GM18870 (cell line): ENCODE data around the gene MED1.
A peak's percentile ranks its signal among the peaks of the same experiment; 100 is the strongest.
"Not testable (repeated sequence)": the region's sequence is repeated elsewhere in the genome, so short reads cannot be mapped to it uniquely, and the experiment has no call there.

Source experiments
- ATAC-seq: cut with Tn5 transposase; IDR thresholded peaks from one replicate; pipeline ENCODE4 v1.9.1; 2021; ENCODE audit warnings: moderate library complexity; ENCODE audit not compliant: unreplicated experiment

MED1 gene, protein sequence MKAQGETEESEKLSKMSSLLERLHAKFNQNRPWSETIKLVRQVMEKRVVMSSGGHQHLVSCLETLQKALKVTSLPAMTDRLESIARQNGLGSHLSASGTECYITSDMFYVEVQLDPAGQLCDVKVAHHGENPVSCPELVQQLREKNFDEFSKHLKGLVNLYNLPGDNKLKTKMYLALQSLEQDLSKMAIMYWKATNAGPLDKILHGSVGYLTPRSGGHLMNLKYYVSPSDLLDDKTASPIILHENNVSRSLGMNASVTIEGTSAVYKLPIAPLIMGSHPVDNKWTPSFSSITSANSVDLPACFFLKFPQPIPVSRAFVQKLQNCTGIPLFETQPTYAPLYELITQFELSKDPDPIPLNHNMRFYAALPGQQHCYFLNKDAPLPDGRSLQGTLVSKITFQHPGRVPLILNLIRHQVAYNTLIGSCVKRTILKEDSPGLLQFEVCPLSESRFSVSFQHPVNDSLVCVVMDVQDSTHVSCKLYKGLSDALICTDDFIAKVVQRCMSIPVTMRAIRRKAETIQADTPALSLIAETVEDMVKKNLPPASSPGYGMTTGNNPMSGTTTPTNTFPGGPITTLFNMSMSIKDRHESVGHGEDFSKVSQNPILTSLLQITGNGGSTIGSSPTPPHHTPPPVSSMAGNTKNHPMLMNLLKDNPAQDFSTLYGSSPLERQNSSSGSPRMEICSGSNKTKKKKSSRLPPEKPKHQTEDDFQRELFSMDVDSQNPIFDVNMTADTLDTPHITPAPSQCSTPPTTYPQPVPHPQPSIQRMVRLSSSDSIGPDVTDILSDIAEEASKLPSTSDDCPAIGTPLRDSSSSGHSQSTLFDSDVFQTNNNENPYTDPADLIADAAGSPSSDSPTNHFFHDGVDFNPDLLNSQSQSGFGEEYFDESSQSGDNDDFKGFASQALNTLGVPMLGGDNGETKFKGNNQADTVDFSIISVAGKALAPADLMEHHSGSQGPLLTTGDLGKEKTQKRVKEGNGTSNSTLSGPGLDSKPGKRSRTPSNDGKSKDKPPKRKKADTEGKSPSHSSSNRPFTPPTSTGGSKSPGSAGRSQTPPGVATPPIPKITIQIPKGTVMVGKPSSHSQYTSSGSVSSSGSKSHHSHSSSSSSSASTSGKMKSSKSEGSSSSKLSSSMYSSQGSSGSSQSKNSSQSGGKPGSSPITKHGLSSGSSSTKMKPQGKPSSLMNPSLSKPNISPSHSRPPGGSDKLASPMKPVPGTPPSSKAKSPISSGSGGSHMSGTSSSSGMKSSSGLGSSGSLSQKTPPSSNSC (N-terminal part only)

DNA sequence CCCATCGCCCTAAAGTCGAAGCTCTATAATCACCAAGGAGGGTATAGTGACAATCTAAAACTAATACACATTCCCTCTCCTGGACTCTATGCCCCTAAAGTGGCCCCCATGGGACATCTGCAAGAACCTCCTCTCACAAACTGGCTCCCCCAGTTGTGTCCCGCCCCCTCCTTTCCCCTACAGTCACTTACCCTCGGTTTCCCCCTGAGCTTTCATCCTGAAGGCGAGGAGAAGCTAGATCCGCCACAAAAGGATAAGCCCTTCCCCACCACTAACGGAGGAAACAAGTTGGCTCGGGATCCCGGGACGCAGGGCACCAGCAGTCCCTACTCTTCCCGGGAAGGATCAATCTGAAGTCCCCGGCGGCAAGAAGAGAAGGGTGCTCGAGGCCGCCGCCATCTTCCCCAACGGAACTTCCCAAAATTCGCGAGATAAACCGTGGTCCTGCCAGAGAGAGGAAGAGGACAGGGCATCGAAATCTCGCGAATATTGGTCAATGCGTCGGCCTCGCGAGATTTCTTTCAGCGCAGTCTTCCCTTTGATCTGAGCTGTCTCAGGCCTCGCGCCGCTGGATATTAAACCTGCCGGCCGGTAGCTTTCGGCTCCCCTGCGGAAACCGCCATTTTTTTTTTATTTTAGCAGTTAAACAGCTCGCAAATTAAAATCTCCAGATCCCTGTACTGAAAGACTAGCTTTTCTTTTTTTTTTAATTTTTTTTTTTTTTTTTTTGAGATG, at the start of gene MED1:
Gene MED1 (minus strand): TSS at position 417 of the 735 bp plus-strand sequence. CDS start 201 bp downstream, at position 216.
- peak; percentile 68 for ATAC-seq

DNA sequence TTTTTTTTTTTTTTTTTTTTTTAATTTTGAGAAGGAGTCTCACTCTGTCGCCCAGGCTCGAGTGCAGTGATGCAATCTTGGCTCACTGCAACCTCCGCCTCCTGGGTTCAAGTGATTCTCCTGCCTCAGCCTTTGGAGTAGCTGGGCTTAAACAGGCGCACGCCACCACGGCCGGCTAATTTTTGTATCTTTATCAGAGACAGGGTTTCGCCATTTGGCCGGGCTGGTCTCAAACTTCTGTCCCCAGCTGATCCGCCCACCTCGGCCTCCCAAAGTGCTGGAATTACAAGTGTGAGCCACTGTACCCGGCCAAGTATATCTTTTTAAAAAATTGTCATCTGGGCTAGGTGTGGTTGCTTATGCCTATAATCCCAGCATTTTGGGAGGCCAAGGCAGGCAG, 45.9 kb upstream of the MED1 start:
- ATAC-seq, result not testable (repeated sequence)

DNA sequence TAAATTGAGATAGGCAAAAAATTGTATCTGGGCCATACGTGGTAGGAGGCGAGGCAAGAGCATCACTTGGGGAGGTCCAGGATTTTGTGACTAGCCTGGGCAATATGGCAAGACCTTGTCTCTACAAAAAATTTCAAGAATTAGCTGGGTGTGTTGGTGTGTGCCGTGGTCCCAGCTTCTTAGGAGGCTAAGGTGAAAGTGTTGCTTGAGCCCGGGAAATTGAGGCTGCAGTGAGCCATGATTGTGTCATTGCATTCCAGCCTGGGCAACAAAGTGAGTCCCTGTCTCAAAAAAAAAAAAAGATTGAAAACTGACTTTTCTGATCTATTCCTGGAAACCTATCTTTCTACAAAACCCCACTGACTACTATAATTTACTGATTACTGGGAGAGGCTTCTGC, 36.9 kb upstream of the MED1 start:
- ATAC-seq, result no peak

DNA sequence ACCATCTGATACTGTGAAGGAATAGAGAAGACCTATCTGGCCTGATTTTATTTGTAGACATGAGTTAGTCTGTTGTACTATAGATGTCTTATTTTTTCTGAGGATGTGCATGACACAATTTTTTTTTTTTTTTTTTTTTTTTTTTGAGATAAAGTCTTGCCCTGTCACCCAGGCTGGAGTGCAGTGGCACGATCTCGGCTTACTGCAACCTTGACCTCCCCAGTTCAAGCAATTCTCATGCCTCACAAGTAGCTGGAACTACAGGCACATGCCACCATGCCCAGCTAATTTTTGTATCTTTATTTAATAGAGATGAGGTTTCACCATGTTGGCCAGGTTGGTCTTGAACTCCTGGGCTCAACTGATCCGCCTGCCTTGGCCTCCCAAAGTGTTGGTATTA, 36.4 kb upstream of the MED1 start:
- not testable (repeated sequence) for ATAC-seq

DNA sequence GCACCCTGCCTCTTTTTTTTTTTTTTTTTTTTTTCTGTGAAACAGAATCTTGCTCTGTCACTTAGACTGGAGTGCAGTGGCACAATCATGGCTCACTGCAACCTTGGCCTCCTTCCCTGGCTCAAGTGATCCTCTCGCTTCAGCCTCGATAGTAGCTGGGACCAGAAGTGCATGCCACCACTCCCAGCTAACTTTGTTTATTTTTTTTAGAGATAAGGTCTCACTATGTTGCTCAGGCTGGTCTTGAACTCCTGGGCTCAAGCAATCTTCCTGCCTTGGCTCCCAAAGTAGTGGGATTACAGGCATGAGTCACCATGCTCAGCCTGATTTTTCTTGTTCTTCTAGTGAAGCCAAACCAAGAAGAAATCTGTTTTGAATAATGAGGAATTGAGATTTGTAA, 35.2 kb upstream of the MED1 start:
- no peak for ATAC-seq

DNA sequence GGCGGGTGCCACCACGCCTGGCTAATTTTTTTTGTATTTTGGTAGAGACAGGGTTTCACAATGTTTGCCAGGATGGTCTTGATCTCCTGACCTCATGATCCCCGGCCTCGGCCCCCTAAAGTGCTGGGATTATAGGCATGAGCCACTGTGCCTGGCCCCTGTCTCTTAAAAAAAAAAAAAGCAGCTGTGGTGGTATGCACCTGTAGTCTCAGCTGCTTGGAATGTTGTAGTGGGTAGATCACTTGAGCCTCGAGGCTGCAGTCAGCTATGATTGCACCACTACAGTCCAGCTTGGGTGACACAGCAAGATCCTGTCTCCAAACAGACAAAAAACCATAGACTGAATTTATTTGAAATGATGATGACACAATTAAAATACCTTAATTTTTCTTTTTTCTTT, 34.5 kb upstream of the MED1 start:
- no peak for ATAC-seq

DNA sequence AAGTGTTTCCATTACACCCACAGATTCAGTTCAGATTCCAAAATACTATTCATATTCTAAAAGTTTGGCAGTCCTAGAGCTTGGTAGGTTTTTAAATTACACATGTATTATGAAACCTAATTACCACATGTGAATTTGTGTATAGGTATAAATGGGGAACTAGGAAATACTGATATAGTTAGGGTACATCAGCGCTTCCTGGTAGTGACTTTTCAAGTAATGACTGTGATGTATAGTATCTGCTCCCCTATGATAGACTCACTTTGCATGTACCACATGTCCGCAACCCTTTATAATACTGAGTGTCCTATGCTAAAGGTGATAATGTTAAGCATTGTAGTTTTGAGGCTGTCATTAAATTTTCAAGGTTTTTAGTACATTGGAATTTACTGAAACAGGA, 33.1 kb upstream of the MED1 start:
- no peak for ATAC-seq

DNA sequence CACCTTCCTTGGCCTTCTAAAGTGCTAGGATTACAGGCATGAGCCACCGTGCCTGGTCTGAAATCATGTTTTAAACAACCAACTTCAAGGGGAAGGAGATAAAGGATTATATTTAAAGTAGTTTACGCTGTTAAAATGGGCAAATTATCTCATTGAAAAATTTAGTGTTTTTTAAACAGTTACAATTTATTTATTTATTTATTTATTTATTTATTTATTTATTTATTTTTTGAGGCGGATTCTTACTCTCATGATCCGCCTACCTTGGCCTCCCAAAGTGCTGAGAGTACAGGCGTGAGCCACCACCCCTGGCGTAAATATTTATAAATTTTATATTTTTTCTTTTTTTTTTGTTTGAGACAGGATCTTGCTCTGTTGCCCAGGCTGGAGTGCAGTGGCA, 32.4 kb upstream of the MED1 start:
- ATAC-seq, result no peak

DNA sequence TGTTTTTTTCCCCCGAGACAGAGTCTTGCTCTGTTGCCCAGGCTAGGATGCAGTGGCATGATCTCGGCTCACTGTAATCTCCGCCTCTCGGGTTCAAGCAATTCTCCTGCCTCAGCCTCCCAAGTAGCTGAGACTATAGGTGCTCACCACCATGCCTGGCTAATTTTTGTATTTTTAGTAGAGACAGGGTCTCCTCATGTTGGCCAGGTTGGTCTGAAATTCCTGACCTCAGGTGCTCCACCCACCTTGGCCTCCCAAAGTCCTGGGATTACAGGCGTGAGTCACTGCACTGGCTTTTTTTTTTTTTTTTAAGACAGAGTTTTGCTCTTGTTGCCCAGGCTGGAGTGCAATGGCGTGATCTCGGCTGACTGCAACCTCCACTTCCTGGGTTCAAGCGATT, 28.6 kb upstream of the MED1 start:
- ATAC-seq, result not testable (repeated sequence)

DNA sequence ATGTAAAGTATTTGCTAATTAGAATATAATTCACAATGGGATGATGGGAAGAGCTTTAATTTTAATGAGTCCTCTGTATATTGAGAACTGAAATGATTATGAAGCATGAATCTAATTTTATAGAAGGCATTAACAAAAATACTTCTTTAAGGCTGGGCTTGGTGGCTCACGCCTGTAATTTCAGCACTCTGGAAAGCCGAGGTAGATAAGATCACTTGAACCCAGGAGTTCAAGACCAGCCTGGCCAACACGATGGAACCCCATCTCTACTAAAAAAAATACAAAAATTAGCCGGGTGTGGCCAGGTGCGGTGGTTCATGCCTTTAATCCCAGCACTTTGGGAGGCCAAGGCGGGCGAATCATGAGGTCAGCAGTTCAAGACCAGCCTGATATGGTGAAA, 22.2 kb upstream of the MED1 start:
- no peak for ATAC-seq

DNA sequence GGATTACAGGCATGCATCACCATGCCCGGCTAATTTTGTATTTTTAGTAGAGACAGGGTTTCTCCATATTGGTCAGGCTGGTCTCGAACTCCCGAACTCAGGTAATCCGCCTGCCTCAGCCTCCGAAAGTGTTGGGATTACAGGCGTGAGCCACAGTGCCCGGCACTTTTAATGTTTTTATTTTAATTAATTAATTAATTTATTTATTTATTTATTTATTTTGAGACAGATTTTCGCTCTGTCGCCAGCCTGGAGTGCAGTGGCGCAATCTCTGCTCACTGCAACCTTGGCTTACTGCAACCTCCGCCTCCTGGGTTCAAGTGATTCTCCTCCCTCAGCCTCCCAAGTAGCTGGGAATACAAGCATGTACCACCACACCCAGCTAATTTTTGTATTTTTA, 17.5 kb upstream of the MED1 start:
- ATAC-seq, result not testable (repeated sequence)

DNA sequence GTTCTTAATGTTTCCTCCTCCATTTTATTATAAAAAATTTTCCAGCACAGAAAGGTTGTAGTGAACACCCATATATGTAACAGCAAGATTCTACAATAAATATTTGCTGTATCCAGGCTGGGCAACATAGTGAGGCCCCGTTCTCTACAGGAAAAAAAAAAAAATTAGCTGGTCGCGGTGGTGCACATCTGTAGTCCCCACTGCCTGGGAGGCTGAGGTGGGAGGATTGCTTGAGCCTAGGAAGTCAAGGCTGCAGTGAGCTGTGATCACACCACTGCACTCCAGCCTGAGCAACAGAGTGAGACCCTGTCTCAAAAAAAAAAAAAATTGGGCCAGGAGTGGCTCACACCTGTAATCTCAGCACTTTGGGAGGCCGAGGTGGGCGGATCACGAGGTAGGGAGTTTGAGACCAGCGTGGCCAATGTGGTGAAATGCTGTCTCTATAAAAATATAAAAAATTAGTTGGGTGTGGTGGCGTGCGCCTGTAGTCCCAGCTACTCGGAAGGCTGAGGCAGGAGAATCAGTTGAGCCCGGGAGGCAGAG, 13.6 kb upstream of the MED1 start:
- ATAC-seq, result not testable (repeated sequence)

DNA sequence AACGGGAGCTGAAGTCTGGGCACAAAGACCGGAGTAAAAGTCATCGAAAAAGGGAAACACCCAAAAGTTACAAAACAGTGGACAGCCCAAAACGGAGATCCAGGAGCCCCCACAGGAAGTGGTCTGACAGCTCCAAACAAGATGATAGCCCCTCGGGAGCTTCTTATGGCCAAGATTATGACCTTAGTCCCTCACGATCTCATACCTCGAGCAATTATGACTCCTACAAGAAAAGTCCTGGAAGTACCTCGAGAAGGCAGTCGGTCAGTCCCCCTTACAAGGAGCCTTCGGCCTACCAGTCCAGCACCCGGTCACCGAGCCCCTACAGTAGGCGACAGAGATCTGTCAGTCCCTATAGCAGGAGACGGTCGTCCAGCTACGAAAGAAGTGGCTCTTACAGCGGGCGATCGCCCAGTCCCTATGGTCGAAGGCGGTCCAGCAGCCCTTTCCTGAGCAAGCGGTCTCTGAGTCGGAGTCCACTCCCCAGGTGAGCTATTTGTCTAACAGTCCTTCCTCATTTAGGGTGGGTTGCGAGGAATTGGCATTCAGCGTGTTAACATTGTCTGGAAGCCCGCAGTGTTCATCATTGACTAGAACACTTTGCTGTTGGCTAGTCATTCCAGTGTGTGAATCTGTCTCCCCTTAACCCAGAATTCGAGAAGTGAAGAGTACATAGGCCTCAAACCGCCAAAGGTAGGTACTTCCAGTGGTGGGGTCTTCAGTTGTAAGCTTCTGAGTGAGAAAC, 11.7 kb upstream of the MED1 start:
- ATAC-seq, result no peak

DNA sequence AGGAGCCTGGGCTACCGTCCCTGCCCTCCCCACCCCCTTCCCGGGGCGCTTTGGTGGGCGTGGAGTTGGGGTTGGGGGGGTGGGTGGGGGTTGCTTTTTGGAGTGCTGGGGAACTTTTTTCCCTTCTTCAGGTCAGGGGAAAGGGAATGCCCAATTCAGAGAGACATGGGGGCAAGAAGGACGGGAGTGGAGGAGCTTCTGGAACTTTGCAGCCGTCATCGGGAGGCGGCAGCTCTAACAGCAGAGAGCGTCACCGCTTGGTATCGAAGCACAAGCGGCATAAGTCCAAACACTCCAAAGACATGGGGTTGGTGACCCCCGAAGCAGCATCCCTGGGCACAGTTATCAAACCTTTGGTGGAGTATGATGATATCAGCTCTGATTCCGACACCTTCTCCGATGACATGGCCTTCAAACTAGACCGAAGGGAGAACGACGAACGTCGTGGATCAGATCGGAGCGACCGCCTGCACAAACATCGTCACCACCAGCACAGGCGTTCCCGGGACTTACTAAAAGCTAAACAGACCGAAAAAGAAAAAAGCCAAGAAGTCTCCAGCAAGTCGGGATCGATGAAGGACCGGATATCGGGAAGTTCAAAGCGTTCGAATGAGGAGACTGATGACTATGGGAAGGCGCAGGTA, 11.0 kb upstream of the MED1 start:
- ATAC-seq, result no peak

DNA sequence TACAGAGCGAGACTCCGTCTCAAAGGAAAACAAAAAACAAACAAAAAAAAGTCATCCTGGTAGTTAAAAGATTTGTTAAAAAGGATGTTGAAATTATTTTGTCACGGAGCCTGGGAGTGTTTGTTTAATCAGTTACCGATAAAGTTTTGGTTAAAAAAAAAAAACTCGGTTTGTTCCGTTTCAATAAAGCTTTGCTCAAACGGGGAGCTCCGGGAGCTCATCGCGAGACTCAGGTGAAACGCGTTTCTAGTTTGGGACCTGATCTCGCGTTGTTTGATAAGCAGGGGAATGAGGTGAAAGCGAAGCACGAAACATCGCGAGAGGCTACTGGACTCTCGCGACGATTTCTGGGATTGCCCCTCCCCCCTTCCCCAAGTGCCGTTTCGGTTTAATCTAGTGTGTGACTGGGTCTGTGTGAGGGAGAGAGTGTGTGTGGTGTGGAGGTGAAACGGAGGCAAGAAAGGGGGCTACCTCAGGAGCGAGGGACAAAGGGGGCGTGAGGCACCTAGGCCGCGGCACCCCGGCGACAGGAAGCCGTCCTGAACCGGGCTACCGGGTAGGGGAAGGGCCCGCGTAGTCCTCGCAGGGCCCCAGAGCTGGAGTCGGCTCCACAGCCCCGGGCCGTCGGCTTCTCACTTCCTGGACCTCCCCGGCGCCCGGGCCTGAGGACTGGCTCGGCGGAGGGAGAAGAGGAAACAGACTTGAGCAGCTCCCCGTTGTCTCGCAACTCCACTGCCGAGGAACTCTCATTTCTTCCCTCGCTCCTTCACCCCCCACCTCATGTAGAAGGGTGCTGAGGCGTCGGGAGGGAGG, 10.3 kb upstream of the MED1 start, which contains the start of gene CDK12:
Gene CDK12 (plus strand): TSS at position 374 of the 813 bp plus-strand sequence. CDS start 586 bp downstream, outside the sequence.
- ATAC-seq, result peak; percentile 62

DNA sequence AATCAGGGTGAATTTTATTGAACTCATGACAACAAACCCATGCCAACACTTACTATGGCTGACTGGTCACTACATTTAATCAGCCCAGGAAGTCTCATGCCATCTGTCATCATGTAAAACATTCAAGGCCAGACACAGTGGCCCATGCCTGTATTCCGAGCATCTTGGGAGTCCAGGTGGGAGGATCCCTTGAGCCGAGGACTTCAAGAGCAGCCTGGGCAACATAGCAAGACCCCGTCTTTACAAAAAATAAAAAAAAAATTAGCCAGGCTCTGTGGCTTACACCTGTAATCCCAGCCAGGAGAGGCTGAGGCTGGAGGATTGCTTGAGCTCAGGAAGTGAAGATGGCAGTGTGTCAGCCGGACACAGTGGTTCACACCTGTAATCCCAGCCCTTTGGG, 4.9 kb upstream of the MED1 start:
- no peak for ATAC-seq

DNA sequence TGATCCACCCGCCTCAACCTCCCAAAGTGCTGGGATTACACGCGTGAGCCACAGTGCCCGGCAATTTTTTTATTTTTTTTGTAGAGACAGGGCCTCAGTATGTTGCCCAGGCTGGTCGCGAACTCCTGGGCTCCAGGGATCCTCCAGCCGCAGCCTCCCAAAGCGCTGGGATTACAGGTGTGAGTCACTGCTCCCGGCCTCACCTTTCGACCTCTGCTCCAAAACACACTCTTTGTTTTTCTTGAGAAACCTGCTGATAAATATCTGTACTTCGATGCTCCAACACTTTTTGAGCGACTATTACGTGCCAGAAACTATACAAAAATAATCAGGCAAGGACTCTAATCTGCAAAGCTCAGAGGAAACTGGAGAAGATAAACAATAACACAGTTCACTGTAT, 1.0 kb downstream of the MED1 start:
- ATAC-seq, result no peak

DNA sequence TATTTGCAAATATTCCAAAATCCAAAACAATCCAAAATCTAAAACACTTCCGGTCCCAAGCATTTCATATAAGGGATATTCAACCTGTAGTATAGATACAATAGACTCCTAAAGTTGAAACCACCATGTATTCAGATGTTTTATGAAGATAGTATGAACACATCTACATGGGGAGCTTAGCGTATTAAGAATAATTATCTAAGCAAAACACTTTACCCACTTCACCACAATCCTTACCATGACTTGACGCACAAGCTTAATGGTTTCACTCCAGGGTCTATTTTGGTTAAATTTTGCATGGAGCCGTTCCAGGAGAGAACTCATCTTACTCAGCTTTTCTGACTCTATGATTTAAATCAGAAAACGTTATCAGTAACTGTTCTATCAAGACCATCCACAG, 3.5 kb downstream of the MED1 start:
- ATAC-seq, result no peak
